Activated naive CD4-positive, alpha-beta T cell (primary cell): ENCODE data around the gene RCL1.

Experiments
- DNase-seq, 4 experiments: peaks; one replicate each; lab custom pipeline; 2025; lab: John Stamatoyannopoulos, UW

The RCL1 gene

DNA sequence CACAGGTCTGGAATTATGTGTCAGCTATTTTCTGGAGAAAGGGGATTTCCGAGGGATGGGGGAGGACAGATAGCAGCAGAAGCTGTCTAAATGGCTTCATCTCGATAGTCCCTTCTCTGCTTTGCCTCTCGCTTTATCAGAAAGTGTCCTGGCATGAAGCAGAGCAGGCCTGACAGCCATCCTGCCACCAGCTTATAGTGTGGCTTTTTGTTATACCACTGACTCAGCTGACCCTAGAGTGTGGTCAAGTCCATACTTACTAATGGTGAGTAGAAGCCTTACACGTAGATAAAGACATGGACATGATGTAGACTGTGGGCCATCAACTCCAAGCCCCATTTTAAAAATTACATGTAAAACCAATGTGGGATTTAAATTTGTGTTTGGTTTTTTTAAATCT, 50.0 kb downstream of the RCL1 start:
- no peak for DNase-seq

DNA sequence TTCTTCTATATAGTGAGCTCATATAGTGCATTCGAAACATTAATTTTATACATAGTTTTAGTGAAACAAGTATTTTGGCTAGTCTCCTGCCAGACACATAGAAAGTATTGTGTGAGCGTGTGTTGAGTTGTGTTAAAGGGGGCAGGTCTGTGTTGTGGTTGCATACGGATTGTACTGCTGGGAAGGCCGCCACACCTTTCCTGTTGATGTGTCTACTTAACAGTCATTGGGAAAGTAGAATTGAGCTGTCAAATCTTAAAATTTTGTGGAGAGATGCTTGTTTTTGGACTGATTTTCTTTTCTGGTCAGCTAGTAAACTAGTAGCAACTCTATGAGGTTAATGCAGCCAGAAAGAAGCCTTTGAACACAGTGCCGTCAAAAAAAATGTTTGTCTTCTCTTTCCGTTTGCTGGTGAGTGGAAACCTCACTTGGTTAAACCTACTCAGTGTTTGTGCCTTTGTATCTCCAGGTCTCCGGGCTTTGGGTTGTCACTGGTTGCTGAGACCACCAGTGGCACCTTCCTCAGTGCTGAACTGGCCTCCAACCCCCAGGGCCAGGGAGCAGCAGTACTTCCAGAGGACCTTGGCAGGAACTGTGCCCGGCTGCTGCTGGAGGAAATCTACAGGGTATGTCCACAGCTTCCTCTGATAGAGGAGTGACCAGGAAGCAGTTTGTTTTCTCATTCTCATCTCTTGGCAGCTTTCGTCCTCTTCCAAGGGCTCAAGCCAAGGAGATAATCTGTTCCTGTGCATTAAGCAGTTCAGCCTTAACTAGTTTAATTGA, 51.5 kb downstream of the RCL1 start:
- no peak for DNase-seq

DNA sequence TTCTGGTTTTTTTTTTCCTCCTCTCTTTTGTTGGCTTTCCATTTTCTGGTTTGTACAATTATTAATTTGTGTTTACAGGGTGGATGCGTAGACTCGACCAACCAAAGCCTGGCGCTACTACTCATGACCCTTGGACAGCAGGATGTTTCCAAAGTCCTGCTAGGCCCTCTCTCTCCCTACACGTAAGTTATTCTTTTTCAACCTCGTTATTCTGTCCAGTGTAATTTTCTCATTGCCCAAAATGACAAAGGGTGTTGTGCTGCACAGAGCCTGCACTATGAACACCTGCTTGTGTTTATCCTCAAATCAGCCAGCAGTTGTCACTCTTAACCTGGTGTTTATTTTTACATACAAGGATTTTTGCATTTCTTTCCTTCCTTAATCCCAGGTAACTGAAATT, 56.6 kb downstream of the RCL1 start:
- no peak for DNase-seq

DNA sequence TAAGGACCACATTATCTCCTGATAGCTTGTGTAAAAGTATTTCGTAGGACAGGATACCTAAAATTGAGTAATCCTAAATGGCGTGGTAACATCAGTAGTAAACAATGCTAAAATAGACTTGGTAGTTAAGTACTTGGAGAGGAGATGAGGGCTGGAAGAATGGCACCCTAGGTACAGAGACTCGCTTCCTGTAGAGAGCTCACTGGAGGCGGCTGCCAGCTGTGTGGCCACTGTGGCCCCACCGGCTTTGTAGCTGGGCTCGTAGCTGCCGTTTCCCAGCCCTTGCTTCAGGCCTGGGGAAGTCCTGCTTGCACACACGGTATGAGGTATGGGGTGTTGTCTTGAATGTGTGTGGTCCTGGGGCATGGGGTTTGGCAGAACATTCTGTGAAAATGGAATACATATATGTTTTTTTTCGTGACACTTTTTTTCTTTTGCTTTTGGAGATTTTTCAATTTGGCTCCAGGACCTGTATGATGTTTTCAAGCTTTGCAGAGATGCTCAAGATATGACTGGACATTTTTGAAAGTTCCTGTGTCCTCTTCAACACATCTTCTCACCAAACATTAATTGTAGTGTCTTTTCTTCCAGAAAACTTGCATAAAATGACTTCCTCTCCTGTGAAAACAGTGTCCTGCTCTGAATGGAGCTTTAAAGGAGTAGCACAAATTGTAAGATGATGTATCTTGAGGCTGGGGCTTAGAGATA, 58.0 kb downstream of the RCL1 start:
- DNase-seq = no peak

DNA sequence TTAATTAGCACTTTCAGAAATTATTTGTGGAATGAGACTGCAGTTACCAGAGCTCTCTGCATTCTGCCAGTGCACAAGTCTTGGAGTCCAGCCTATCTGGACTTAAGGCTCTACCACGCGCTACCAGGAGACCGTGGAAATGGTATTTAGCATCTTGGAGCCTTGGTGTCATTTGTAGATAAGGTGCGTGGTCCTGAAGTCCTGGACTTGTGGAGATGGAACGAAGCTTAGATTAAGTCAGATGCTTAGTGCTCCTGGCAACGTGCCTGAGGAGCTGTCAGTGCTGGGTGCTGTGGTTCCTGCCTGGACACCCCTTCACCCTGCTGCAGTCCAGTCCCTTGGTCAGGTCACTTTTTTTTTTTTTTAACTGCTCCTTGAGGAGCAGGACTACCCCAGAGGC, 59.7 kb downstream of the RCL1 start:
- no peak for DNase-seq

DNA sequence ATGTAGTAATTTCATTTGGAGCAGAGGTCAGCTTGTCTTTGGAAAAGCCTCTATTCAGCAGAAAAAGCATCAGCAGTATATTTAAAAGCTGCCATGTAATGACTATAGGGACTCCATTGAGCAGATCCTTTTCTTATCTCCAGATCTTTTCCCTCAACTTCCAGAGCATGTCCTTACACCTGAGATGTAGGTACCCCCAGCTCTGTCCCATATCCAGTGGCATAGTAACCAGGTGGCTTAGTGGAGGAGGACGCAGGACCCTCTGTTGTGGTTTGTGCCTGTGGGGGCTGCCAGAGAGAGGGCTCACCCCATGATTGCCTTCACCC, 61.5 kb downstream of the RCL1 start:
- DNase-seq = no peak

DNA sequence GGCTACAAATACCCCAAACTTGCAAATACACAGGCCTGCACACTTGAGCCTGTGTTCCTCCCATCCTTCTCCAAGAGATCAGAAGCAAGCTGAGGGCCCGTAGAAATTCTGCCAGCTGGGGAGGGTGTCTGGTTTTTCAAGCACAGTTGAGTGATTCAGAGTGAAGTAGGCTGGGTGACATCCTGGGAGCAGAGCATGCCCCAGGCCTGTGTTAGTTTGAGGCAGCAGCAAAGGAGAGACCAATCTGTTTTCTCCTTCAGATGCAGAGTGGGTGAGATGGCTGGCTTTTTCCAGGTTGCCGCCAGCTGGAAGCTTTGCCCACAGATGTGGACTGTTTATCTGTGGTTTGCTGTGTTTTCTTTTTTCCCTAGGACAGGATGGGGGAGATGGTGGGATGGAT, 63.1 kb downstream of the RCL1 start:
- DNase-seq = no peak

DNA sequence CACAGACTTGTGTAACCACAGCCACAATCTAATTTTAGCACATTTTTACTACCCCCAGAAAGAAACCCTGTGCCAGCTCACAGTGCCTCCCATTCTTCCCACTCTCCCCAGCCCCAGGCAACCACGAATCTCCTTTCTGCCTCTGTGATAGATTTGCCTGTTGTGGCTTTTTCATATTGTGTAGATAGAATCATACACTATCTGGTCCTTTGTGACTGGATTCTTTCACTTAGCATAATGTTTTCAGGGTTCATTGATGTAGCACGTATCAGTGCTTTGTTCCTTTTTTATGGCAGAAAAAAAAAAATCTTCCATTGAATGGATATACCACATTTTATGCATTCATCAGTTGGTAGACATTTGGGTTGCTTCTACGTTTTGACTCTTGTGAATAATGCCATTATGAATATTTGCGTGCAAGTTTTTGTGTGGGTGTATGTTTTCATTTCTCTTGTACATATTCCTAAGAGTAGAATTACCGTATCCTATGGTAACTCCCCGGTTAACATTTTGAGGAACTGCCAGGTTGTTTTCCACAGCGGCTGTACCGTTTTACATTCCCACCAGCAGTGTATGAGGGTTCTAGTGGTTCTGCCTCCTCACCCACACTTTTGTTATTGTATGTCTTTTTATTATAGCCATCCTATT, 64.5 kb downstream of the RCL1 start:
- DNase-seq = no peak

DNA sequence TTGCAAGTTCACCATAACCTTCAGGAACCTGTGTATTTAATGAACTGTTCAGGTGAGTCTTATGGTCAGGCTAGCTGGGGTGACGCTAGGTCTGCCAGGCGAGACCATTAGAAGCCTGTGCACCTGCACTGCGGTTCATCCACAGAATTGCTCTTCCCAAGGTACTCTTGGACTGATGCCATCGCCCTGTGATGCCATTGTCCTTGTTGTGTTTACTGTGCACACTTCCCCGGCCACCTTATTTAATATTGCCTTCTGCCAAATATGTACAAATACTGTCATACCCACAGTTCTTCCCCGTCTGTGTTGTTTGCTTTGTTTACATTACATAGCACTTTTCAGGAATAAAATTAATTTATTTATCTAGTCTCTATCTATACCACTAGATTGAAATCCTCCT, 66.3 kb downstream of the RCL1 start:
- DNase-seq = no peak

DNA sequence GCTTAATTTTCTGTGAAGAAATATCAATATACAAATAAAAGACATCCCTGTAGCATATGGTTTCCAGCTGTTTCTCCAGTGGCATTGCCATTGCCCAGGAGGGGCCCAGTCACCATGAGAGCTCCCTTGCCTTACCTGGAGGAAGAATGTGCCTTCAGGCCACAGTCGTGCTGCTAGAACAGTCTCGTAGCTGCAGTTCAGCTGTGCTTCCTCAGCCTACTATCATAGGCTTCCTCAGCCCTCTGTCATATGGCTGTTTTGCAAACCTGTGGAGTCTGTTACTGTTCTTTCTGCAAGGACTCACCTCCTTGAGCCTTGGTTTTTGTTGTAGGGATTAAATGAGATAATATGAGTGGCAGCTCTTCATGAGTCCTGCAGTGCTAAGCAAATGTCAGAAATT, 67.6 kb downstream of the RCL1 start:
- no peak for DNase-seq

DNA sequence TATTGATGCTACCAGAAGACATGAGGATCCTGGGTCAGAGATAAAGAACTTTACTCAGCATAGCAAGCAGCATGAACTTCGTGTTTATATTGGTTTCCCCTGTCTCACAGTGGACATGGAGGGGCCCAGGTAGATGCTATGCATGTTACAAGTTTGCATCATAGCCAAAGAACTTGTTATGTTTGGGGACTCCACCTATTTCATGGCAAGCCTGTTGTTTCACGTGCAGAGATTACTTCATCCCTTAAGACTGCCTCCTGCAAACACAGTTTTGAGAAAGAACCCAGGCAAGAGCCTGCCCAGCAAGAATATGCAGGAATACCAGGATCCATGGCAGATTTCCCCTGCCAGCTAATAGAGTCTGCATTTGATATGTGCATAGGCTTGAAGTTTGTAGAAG, 68.4 kb downstream of the RCL1 start:
- no peak for DNase-seq

DNA sequence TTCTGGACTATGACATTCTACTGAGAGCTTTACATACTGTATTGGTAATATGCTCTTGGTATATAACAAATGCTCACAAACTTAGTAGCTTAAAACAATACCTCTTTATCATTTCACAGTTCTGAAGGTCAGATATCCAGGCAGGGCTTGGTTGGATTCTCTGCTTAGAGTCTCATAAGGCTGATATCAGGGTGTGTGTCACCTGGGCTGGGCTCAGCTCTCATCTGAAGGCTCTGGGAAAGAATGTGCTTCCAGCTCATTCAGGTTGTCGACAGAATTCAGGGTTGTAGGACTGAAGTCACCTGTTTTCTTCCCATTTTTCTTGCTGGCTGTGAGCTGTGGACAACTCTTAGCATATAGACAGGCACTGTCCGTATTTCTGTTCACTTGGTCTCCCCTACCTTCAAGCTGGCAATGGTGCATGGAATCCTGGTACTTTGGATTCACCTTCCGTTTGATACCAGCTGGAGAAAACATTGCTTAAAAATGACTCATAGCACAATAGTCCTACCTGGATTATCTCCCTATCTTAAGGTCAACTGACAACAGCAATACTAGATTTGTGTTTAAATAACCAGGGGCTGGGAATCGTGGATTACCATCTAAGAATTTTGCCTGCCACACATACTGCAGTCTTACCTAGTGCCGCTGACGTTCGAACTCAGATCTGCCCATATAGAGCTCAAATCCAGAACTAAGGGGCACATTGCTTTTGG, 69.2 kb downstream of the RCL1 start:
- DNase-seq = no peak

DNA sequence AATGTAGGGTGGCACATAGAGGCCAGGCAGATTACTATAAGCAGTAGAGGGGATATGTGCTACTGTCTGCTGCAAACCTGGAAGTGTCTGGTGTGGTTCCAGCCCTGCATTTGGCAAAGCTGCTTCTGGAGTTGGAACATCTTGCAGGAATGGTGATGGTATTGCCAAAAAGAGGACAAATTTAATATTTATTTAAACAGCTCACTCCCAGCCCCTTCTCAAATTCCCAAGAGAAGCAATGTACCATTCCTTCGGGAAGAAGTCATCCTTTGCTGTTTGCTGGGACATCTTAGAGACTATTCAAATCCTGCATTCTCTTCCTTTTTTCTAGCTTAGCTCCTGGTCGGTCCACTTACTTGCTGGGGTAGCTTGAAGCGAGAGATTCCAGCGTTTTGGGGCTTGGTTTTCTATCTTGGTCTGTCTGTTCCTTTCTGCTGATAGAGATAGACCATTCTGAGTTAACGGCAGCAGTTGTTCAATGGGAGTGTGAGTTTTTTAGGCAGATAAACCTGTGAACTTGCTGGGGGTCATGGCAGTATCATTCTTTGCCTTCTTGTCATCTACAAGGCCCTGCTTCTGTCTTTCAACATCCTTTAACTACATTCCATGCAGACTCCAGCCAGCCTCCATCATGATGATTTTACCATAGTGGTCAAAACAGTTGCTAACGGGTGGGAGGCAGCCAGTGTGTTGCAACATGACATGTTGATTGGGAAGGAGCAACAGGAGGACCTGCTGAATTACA, 69.9 kb downstream of the RCL1 start:
- no peak for DNase-seq

DNA sequence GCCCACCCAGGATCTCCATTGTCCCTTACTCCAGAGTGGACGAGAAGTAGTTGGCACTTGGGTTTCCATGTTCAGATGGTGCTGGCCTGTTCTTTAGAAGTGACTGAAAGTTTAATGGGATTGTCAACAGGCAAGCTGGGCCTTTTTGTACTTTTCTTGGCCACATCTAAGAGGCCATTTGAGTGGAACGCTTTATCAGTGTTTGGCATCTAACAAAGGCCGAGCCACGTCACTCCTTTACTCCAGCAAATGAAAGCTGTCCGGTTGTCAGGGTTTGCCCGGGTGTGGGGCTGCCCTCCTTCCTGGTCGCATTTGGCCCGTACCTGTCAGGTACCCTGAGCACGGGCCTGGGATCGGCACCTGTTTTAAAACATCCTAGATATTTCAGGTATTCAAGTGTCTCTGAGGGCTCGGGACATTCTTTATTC, 71.5 kb downstream of the RCL1 start:
- DNase-seq = no peak

DNA sequence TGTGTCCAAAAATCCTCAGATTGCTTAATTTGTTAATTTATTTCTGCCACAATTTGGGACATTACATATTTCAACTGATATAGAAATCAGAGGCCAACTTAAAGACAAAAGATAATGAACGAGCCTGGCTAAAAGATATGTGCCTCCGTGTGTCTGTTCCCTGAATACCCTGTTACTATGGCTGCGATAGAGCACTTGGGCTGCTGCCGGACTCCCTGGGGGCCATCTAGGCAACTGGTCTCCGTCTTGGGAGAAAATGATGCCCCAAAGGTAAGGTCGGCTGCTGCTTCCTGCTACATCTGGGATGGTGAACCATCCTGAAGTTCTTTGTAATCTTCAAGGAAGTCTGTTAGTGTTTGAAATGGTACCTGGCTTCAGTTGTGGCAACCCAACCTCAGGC, 72.0 kb downstream of the RCL1 start:
- no peak for DNase-seq

DNA sequence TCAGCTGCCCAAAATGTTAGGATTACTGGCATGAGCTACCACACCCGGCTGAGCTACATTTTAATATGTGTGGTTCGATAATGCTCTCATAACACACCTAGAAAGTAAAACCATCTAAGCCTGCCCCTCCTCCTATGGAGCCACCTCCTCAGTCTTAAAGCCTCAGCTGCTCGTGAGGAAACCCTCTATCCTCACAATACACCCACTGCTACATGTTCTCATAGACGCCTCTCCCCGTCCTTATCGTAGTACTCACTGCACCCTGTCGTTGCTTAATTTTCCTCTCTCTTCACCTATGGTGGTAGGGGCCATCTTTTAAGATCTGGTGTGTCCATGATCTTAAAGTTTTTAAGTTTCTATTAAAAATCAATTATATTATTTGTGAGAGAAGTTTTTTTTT, 72.9 kb downstream of the RCL1 start:
- no peak for DNase-seq

DNA sequence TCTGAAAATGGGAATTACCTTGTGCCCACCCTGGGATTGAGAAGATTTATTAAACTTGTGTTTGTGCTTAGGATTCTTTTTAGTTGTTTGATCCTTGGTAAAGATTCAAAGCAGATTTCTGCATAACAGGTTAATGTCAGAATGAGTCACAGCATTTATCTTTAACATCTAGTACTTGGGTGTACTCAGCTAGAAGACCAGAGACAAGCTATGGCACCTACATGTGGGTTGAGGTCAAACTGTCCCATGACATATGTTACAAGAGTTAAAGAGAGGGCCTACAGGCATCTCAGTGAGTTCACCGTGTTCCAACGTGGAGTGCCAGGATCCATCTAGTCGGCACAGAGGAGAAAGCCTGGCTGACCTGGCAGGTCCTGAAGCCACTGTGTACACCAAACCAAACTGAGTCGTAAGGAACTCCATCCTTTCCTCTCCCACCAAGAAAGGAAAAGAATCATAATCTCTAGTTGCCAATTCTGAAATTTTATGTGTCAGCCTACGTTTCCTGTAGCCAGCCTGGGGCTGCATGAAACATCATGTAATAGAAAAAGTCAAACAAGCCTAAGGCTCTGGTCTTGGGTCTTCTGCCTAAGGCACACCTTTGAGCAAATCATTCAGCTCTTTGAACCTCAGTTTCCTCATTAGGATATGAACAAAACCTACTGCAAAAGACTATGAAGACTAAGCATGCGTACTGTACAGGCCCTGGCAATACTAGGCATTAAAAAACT, 73.7 kb downstream of the RCL1 start:
- no peak for DNase-seq

DNA sequence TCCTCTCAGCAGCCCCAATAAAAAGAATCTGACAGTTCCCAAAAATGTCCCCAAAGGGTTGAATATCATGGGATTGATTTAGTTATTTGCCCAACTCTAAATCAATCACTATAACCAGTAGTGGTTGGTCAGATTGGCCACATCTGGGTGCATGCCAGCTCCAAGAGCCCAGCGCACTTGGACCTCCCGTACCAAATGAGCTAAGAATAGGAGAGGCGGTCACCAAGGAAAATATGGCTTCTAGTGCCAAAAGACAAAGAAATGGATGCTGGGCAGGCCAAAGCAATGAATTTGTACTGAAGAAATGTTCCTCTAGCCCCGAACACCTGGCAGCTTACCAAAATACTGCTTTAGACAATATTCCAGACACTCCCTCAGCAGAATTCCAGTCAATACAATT, 80.3 kb downstream of the RCL1 start:
- no peak for DNase-seq

DNA sequence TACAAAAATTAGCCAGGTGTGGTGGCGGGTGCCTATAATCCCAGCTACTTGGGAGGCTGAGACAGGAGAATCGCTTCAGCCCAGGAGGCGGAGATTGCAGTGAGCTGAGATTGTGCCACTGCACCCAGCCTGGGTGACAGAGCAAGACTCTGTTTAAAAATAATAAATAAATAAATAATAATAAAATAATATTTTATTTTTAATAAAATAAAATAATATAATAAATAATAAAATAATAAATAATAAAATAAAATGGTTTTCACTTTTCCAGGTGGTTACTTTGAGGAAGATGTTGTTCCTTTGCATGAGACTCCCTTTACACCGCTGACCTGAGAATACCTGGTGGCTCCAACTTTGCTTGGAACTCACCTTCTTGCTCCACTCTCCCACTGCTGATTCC, 82.8 kb downstream of the RCL1 start:
- DNase-seq = no peak

DNA sequence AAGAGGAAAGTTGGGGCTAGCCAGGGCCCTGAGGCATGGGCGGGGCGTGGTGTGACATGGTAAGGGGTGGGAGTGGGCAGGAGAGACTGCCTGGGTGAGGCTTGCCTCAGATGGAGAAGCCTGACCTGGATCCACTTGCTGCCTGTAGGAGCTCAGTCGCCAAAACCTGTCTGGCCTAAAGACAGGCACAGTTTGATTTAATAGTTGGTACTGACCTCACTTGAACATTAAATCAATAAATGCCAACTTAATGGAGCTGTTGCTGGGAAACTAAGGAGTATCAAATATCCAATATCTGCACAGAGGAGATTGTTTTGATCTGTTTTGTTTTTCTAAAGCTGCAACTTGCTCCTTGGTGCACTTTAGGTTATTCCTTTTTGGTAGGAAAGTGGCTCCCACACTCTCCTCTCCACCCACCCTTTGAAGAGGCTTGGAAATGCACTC, 86.4 kb downstream of the RCL1 start:
- no peak for DNase-seq

DNA sequence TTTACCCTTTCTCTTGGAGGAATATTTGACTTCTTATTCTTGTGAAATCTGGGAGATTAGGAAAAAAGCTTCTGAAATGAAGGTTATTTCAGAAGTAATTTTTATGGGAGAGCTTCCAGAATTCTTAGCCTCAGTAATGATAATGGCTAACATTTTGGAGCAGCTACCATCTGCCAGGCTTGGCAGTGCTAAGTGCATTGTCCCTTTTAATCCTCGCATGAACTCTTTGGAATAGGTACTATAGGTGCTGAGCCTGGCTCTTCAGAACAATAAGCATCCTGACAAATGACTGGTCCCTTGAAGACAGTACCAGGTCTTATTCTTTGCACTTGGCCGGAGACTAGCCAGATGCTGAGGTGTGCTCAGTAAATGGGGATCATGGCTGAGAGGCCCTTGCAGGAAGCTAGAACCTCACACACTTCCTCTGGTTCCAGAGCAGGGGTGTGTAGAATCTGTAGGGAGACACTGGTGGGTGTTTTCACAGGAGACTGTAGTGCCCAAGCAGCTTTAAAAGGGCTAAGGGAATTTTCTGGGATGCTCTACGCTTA, 90.7 kb downstream of the RCL1 start:
- DNase-seq = no peak
